GM12891 (cell line): ENCODE data around the gene MARK3.
"Not testable (repeated sequence)": the region's sequence is repeated elsewhere in the genome, so short reads cannot be mapped to it uniquely, and the experiment has no call there.

Experiments
- DNase-seq: peaks from one replicate; pipeline ENCODE4 v3.0.0; 2011; ENCODE audit warnings: low spot score; ENCODE audit not compliant: insufficient read length
- FAIRE-seq: peaks from 2 replicates; lab custom pipeline; 2011; peaks lifted over from hg19 to GRCh38; lab: Jason Lieb, UNC
- PAX5 ChIP-seq: IDR thresholded peaks from 2 replicates; pipeline ENCODE4 v1.6.1; 2011; ENCODE audit warnings: low read length, moderate library complexity, mild to moderate bottlenecking; ENCODE audit not compliant: insufficient read depth, severe bottlenecking
- POLR2A ChIP-seq: IDR thresholded peaks from 2 replicates; pipeline ENCODE4 v1.6.1; 2011; ENCODE audit warnings: low read depth, low read length, control low read depth
- POLR2AphosphoS5 ChIP-seq: IDR thresholded peaks from 2 replicates; pipeline ENCODE4 v1.6.1; 2011; ENCODE audit warnings: low read depth, low read length, control low read depth
- POU2F2 ChIP-seq: IDR thresholded peaks from 2 replicates; pipeline ENCODE4 v1.6.1; 2011; ENCODE audit warnings: low read depth, mild to moderate bottlenecking, control low read depth, low read length, moderate library complexity
- SPI1 ChIP-seq: IDR thresholded peaks from 2 replicates; pipeline ENCODE4 v1.6.1; 2011; ENCODE audit warnings: low read depth, low read length, control low read depth
- TAF1 ChIP-seq: IDR thresholded peaks from 2 replicates; pipeline ENCODE4 v1.6.1; 2011; ENCODE audit warnings: low read depth, low read length, control low read depth

The MARK3 gene

GRCh38 chr14:103504991-103505565 is 119.9 kb downstream of the MARK3 start:
- FAIRE-seq (no peak), DNase-seq (no peak)
- no peak for TF ChIP-seq TAF1
- TF ChIP-seq SPI1: no peak
- TF ChIP-seq POLR2AphosphoS5: no peak
- TF ChIP-seq PAX5: no peak
- no peak for TF ChIP-seq POLR2A
- TF ChIP-seq POU2F2: no peak

- TF ChIP-seq POU2F2 (no peak), SPI1 (no peak), POLR2A (no peak), TAF1 (no peak), PAX5 (no peak)
- FAIRE-seq (no peak), DNase-seq (no peak)
These were observed 122.5 kb downstream of the MARK3 start for GRCh38 chr14:103507751-103508150.

GRCh38 chr14:103508521-103509329 is 123.5 kb downstream of the MARK3 start:
- FAIRE-seq (peak; percentile 43), DNase-seq (no peak)
- TF ChIP-seq POLR2A (no peak), TAF1 (no peak), PAX5 (no peak), SPI1 (no peak), POU2F2 (no peak), POLR2AphosphoS5 (no peak)

- TF ChIP-seq PAX5 (no peak), TAF1 (no peak), SPI1 (no peak), POLR2AphosphoS5 (no peak), POU2F2 (no peak), POLR2A (no peak)
- no peak for DNase-seq
- peak; percentile 43 for FAIRE-seq
These were observed 124.9 kb downstream of the MARK3 start for GRCh38 chr14:103509864-103510723.

- no peak for DNase-seq
- FAIRE-seq: no peak
- TF ChIP-seq POLR2AphosphoS5: no peak
- TF ChIP-seq TAF1: no peak
- no peak for TF ChIP-seq POLR2A
- TF ChIP-seq POU2F2: no peak
These were observed 125.8 kb downstream of the MARK3 start for GRCh38 chr14:103510724-103511693.

GRCh38 chr14:103512180-103512579 is 127.0 kb downstream of the MARK3 start:
- DNase-seq, FAIRE-seq: not testable (repeated sequence)

- DNase-seq (no peak), FAIRE-seq (no peak)
- TF ChIP-seq SPI1 (no peak), POLR2A (0 out of 2 replicates have a peak, but pooled peaks have one; percentile 16), POU2F2 (no peak), POLR2AphosphoS5 (no peak), PAX5 (no peak)
These were observed 127.7 kb downstream of the MARK3 start for GRCh38 chr14:103512701-103513611.
